OCI-LY1 (cell line): Measurements from ENCODE around the gene LGALS8.

Experiments used
- EZH2 ChIP-seq: fragments of 200-600 bp; sonication (generic), shearing (Covaris generic); IDR thresholded peaks from 2 replicates; pipeline ENCODE4 v1.8.0; 2017; ENCODE audit warnings: borderline replicate concordance, mixed run types, mild to moderate bottlenecking, antibody characterized with exemption, low read length, moderate library complexity, mixed read lengths
- TF ChIP-seq, protein P1 (sequence below): fragments of 200-600 bp; sonication (generic), shearing (Covaris generic); IDR thresholded peaks from 2 replicates; pipeline ENCODE4 v1.5.1; 2017; ENCODE audit warnings: mild to moderate bottlenecking, antibody characterized with exemption, low read length, moderate library complexity, mixed read lengths

DNA sequence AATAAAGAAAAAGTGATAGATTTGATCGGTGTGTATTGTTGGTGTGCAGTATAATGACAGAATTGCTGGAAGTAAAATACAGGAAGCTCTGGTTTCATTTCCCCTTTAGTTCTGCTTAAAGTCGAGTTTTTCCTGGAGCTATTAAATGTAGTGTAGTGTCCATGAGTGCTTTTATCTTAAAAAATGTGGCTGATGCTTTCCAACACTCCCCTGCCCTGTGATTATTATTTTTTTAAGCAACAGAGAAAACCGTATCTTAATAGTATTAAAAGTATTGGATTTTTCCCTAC is 1.1 kb downstream of the LGALS8 start:
- TF ChIP-seq, protein P1, sequence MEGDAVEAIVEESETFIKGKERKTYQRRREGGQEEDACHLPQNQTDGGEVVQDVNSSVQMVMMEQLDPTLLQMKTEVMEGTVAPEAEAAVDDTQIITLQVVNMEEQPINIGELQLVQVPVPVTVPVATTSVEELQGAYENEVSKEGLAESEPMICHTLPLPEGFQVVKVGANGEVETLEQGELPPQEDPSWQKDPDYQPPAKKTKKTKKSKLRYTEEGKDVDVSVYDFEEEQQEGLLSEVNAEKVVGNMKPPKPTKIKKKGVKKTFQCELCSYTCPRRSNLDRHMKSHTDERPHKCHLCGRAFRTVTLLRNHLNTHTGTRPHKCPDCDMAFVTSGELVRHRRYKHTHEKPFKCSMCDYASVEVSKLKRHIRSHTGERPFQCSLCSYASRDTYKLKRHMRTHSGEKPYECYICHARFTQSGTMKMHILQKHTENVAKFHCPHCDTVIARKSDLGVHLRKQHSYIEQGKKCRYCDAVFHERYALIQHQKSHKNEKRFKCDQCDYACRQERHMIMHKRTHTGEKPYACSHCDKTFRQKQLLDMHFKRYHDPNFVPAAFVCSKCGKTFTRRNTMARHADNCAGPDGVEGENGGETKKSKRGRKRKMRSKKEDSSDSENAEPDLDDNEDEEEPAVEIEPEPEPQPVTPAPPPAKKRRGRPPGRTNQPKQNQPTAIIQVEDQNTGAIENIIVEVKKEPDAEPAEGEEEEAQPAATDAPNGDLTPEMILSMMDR = no peak
- TF ChIP-seq EZH2 = no peak
